ENCODE results near the gene DLL1.
A peak's percentile ranks its signal among the peaks of the same experiment; 100 is the strongest.

The DLL1 gene

GRCh38 chr6:170282512-170283158, 8.2 kb downstream of the DLL1 start:
- H3K36me3 Mint-ChIP-seq: peaks cover 1 to 5% of the 10 kb centered on the region in 2 donors
- ATAC-seq (replicated peaks): no peak
- no peak for DNase-seq
- H3K9me3 Mint-ChIP-seq: peaks cover 3 to 5% of the 10 kb centered on the region in 2 donors
- H3K4me3 Mint-ChIP-seq: no peak overlapping the region
- no peak overlapping the region for H3K27ac Mint-ChIP-seq
- H3K4me1 Mint-ChIP-seq: peaks cover 9 to 19% of the 10 kb centered on the region in 2 donors
- H3K27me3 Mint-ChIP-seq: peaks cover 29 to 54% of the 10 kb centered on the region in 2 donors

DNA sequence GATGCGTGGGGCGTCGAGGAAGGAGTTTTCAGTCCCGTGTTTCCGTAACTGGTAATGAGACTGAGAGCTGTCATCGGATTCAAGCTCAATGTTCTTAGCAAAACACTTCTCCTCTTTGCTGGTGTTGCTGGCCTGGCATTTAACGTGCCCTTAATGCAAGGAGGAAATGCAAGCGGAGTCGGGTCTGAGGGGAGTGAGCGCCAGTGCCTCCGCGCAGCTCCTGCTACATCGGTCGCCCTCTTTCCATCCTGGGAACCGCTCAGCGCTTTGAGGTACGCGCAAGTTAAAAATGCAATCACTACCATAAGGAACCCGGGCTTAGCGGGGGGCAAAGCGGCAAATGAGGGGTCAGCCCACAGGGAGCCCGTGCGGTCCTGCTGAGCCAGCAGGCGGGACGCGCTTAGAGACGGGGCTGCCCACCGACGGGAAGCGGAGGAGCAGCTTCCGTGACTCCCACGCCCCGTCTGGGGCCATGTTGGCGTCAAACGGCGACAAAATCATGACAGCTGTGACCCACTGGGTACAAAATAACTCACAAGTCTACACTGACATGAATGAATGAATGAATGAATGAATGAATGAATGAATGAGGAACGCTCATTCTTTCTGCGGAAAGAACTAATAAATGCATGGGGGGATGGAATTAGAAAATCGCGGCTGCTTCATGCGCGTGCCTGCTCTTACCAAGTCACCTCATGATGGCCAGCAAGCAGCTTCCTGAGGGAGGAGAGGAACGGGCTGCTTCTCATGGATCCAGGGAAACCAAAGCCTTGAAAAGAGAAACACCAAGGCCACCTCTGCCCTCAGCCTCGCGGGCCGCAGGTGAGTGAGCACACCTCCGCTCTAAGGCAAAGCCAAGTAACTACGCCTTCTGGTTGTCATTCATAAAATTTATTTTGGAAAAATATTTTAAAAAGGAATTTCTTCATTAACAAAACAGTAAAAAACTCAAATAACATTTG, 9.3 kb downstream of the DLL1 start:
- H3K36me3 Mint-ChIP-seq: peaks cover 1 to 8% of the 10 kb centered on the region in 2 donors
- peaks cover 11 to 19% of the 10 kb centered on the region in 2 donors for H3K4me1 Mint-ChIP-seq
- H3K9me3 Mint-ChIP-seq: peaks cover 3 to 5% of the 10 kb centered on the region in 2 donors
- DNase-seq: no peak
- H3K27ac Mint-ChIP-seq: no peak overlapping the region
- no peak for ATAC-seq (replicated peaks)
- H3K27me3 Mint-ChIP-seq: peaks cover 23 to 44% of the 10 kb centered on the region in 2 donors
- no peak overlapping the region for H3K4me3 Mint-ChIP-seq

DNA sequence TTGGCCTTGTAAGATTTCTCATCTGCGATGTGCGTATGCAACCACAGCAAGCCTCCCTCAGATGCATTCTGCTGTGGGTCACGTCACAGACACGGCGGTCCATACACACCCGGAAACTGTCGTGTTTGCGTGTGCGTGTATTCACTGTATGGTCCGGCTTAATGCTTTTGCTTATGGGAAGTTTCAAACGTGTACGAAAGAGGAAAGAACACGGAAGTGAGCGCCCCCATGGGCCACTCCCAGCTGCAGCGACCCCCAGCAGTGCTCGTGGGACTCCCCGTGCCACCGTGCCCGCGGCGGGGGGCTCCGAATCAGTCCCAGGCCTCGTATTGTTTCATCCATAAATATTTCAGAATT, 10.2 kb downstream of the DLL1 start:
- ATAC-seq (replicated peaks) (peak; percentile 55 to 64), DNase-seq (no peak)
- H3K4me3 Mint-ChIP-seq: peak overlapping the region; percentile 70 to 72
- H3K27ac Mint-ChIP-seq: peak overlapping the region; percentile 49
- H3K27me3 Mint-ChIP-seq: peaks cover 15 to 37% of the 10 kb centered on the region in 2 donors
- H3K9me3 Mint-ChIP-seq: peaks cover 3 to 5% of the 10 kb centered on the region in 2 donors
- H3K4me1 Mint-ChIP-seq: peaks cover 11 to 19% of the 10 kb centered on the region in 2 donors
- peaks cover 1 to 8% of the 10 kb centered on the region in 2 donors for H3K36me3 Mint-ChIP-seq

- H3K4me1 Mint-ChIP-seq: peaks cover 11 to 19% of the 10 kb centered on the region in 2 donors
- peak overlapping the region; percentile 70 to 72 for H3K4me3 Mint-ChIP-seq
- H3K36me3 Mint-ChIP-seq: peaks cover 0 to 8% of the 10 kb centered on the region in 2 donors
- DNase-seq: peak; percentile 38
- H3K9me3 Mint-ChIP-seq: peaks cover 3 to 5% of the 10 kb centered on the region in 2 donors
- H3K27me3 Mint-ChIP-seq: peaks cover 11 to 32% of the 10 kb centered on the region in 2 donors
- peak; percentile 73 to 79 for ATAC-seq (replicated peaks)
- H3K27ac Mint-ChIP-seq: peak overlapping the region; percentile 49
Observed at GRCh38 chr6:170279977-170280688, 10.7 kb downstream of the DLL1 start.

DNA sequence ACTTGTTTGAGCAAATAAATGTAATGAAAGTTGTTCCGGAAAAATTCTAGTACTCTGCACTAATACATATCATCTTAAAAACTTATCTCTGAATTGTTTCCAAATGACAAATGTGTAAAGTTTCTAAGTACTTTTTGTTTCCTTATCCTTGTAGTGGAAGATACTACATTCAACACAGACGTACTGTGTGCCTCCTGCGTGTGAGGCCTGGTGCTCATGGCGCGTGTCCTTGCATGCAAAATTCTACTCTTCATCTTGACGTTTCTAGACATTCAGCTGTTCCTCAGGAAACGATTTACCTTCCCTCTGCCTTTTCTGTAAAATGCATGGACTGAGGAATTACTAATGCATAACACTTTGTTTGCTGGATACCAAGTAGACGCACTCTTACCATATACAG, 11.5 kb downstream of the DLL1 start:
- Mint-ChIP-seq H3K4me1 (peaks cover 11 to 19% of the 10 kb centered on the region in 2 donors), H3K27ac (no peak overlapping the region), H3K4me3 (no peak overlapping the region), H3K36me3 (peaks cover 0 to 8% of the 10 kb centered on the region in 2 donors), H3K27me3 (peaks cover 7 to 26% of the 10 kb centered on the region in 2 donors), H3K9me3 (peaks cover 3 to 5% of the 10 kb centered on the region in 2 donors)
- DNase-seq: no peak
- ATAC-seq (replicated peaks): no peak

- Mint-ChIP-seq H3K27ac (no peak overlapping the region), H3K27me3 (peaks cover 7 to 23% of the 10 kb centered on the region in 2 donors), H3K4me1 (peaks cover 11 to 21% of the 10 kb centered on the region in 2 donors), H3K4me3 (no peak overlapping the region), H3K9me3 (peaks cover 3 to 5% of the 10 kb centered on the region in 2 donors), H3K36me3 (peaks cover 0 to 12% of the 10 kb centered on the region in 2 donors)
- DNase-seq (no peak), ATAC-seq (replicated peaks) (no peak)
Observed at GRCh38 chr6:170278743-170279094, 12.2 kb downstream of the DLL1 start.

GRCh38 chr6:170277893-170278742, 12.8 kb downstream of the DLL1 start:
- Mint-ChIP-seq H3K36me3 (peaks cover 0 to 14% of the 10 kb centered on the region in 2 donors), H3K4me3 (no peak overlapping the region), H3K27ac (no peak overlapping the region), H3K4me1 (peaks cover 11 to 24% of the 10 kb centered on the region in 2 donors), H3K27me3 (peaks cover 7 to 21% of the 10 kb centered on the region in 2 donors), H3K9me3 (peaks cover 3 to 5% of the 10 kb centered on the region in 2 donors)
- DNase-seq (no peak), ATAC-seq (replicated peaks) (no peak)

DNA sequence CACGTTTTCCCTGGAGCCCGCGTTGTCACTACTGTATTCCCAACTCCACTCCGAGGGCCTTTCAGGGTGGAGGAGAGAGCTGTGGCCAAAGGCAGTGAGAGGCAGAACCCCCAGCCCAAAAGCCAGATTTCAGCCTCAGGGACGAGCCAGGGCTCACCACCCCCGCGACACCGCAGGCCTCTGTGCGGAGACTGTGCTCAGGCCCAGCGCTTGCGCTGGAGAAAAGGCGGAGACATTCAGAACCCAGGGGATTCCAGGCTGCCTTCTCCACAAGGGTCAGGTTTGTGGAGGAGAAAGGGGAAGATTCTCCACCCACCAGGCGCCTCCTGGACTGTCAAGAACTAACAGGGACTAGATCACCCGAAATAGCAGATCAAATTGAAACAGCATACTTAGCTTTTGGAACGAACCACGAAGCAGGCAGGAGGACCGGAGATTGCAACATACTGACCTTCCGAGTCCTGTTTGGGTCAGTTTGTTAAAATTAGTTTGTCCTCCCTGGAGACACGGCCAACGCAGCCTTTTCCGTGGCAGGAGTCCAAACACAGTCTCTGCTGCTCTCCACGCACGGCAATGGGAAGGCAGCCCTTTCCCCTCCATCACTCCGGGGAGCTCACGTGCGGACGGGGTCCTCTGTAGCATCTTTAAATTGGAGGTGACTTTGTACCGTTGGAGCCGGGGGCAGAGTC, 14.4 kb downstream of the DLL1 start:
- H3K27ac Mint-ChIP-seq: no peak overlapping the region

DNA sequence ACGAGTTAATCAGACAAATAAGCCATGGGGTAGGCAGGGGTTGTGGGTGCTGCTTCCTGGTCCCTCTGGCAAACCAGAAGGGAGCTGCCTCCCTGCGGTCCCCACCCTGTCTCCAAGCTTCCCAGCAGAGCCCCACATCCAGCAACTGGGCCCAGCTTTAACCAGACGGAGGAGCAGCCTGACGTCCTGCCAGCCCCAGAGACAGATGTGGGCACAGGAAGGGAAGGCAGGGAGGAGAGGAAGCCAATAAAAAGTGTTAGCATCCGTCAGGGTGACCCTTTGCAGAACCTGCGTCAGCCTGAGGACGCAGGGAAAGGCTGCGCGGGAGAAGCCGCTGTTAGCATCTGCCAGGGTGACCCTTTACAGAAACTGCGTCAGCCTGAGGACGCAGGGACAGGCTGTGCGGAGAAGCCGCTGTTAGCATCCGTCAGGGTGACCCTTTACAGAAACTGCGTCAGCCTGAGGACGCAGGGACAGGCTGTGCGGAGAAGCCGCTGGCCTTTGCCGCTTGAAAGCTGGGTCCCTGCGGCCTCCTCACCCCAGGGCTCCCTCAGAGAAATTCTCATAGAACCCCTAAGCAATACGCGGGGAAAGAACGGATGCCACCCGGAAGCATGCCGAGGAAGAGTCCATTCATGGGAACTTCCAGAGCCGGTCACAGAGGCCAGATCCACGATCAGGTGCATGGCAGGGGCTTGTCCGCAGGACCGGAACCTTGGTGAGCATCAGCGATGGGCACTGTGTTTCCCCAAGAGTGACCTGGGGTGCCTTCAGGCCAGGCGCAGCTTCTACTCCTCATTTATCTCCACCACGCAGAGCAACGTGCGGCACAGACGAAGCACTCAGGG, 15.9 kb downstream of the DLL1 start:
- Mint-ChIP-seq H3K9me3 (peaks cover 4% of the 10 kb centered on the region in 2 donors), H3K4me1 (peaks cover 27 to 40% of the 10 kb centered on the region in 2 donors), H3K27ac (no peak overlapping the region), H3K4me3 (no peak overlapping the region), H3K27me3 (peaks cover 4 to 8% of the 10 kb centered on the region in 2 donors), H3K36me3 (peaks cover 0 to 12% of the 10 kb centered on the region in 2 donors)
- ATAC-seq (replicated peaks) (no peak), DNase-seq (no peak)

More for the DNA sequence above, 14.4 kb downstream of the DLL1 start:
- Mint-ChIP-seq H3K36me3 (peaks cover 0 to 14% of the 10 kb centered on the region in 2 donors), H3K4me3 (no peak overlapping the region), H3K27me3 (peaks cover 7 to 17% of the 10 kb centered on the region in 2 donors), H3K4me1 (peaks cover 22 to 35% of the 10 kb centered on the region in 2 donors), H3K9me3 (peaks cover 3 to 5% of the 10 kb centered on the region in 2 donors)
- ATAC-seq (replicated peaks): no peak
- no peak for DNase-seq

DNA sequence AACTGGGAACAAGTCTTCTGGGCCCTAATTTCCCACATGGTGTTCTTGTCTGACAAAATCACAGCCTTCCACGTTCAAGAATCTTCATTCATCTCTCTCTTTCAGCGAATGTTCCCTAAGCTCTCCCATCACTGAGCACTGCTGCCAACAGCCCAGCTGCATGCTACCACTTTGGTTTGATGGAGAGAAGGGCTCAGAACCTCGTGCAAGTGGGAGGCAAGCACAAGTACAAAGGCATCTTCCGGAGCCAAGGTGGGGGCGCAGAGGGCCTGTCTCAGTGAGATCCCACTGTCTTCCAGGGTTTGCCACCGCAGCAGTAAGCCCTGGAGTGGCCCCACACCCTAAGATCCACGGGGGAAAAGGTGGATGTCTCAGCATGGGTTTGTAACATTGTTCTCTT, 17.2 kb downstream of the DLL1 start:
- no peak for ATAC-seq (replicated peaks)
- DNase-seq: no peak
- peaks cover 0 to 3% of the 10 kb centered on the region in 2 donors for H3K9me3 Mint-ChIP-seq
- no peak overlapping the region for H3K27ac Mint-ChIP-seq
- peaks cover 0 to 6% of the 10 kb centered on the region in 2 donors for H3K27me3 Mint-ChIP-seq
- H3K4me3 Mint-ChIP-seq: peak overlapping the region in 1 of 2 donors; percentile 3
- H3K36me3 Mint-ChIP-seq: peaks cover 0 to 9% of the 10 kb centered on the region in 2 donors
- peaks cover 21 to 32% of the 10 kb centered on the region in 2 donors for H3K4me1 Mint-ChIP-seq

- DNase-seq (no peak), ATAC-seq (replicated peaks) (no peak)
- peak overlapping the region; percentile 62 for H3K27ac Mint-ChIP-seq
- H3K9me3 Mint-ChIP-seq: peaks cover 0 to 3% of the 10 kb centered on the region in 2 donors
- H3K4me3 Mint-ChIP-seq: no peak overlapping the region
- peaks cover 19 to 27% of the 10 kb centered on the region in 2 donors for H3K4me1 Mint-ChIP-seq
- H3K27me3 Mint-ChIP-seq: peaks cover 0 to 6% of the 10 kb centered on the region in 2 donors
- H3K36me3 Mint-ChIP-seq: peaks cover 0 to 9% of the 10 kb centered on the region in 2 donors
Observed at GRCh38 chr6:170273191-170273590, 17.7 kb downstream of the DLL1 start.
